Smooth muscle cell of the brain vasculature (primary cell): ENCODE results near the gene SPDYE1.
"Not testable (repeated sequence)": the region's sequence is repeated elsewhere in the genome, so short reads cannot be mapped to it uniquely, and the experiment has no call there.

Source experiments
- DNase-seq: peaks from one replicate; pipeline ENCODE4 v3.0.0-alpha.2; 2012; ENCODE audit warnings: low read depth, low spot score

SPDYE1 gene

DNA sequence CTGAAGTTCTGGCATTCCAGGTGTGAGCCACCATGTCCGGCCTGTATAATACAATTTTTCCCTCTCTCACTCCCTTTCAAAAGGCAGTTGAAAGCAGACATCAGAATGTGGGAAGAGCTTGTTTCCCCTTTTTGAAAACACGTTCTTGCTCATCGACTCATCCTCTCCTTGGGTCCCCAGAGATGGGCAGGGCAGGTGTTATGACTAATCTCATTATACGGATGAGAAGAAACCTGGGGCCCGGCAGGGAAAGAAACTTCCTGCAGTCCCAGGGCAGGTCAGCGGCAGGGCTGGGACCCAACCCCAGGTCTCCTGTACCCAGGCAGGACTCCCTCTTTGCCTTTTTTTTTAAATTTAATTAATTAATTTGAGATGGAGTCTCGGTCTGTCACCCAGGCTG is 4.8 kb upstream of the SPDYE1 start:
- not testable (repeated sequence) for DNase-seq

DNA sequence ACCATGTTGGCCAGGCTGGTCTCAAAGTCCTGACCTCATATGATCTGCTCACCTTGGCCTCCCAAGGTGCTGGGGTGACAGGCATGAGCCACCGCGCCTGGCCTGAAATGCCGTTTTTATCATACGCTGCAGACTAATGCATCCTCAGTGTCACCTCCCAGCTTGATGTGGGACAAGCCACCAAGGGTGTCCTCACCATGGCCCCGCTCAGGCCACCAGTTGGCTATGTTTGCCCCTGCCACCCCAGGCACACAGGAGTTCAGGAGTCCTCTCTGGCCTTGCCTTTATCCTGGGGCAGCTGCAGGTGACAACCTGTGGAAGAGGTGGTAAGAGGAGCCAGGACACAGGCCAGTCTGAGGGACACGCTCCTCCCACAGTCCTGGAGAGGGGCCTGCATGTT is 3.0 kb upstream of the SPDYE1 start:
- DNase-seq: not testable (repeated sequence)

DNA sequence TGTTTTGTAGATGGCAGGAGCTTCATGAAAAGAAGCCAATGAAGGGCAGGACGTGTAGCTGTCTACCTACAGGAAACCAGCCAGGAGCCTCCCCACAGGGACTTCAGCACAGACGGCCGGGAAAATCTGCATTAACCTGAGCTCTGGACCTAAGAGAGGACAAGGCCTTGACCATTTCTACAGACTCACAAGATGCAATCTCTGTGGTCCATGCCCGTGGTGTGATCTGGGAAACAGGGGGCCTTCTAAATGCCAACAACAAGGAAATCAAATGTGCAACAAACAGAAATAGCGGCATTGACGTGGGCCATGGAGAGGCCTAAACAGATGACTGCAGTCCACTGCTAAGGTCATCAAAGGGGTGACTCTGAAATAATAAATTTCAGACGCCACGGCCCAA is 14.4 kb downstream of the SPDYE1 start:
- DNase-seq: not testable (repeated sequence)

DNA sequence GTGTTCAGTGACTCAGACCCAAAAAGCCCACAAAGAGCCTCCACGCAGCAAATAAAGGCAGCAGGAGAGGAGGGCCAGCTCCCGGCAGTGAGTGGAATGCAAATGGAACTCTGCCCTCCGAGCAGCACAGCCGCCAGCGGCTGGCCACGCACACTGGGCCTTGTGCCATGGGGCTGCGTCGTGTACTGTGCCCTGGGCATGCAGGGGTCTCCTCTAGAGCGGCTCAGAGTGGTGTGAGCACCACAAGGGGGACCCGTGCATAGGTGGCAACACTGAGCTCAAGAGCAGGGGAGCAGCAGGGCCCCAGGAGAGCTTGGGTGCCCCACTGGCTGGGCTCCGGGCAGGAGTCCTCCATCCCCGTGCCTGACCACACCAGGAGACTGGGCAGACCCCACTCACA is 17.4 kb downstream of the SPDYE1 start:
- not testable (repeated sequence) for DNase-seq

DNA sequence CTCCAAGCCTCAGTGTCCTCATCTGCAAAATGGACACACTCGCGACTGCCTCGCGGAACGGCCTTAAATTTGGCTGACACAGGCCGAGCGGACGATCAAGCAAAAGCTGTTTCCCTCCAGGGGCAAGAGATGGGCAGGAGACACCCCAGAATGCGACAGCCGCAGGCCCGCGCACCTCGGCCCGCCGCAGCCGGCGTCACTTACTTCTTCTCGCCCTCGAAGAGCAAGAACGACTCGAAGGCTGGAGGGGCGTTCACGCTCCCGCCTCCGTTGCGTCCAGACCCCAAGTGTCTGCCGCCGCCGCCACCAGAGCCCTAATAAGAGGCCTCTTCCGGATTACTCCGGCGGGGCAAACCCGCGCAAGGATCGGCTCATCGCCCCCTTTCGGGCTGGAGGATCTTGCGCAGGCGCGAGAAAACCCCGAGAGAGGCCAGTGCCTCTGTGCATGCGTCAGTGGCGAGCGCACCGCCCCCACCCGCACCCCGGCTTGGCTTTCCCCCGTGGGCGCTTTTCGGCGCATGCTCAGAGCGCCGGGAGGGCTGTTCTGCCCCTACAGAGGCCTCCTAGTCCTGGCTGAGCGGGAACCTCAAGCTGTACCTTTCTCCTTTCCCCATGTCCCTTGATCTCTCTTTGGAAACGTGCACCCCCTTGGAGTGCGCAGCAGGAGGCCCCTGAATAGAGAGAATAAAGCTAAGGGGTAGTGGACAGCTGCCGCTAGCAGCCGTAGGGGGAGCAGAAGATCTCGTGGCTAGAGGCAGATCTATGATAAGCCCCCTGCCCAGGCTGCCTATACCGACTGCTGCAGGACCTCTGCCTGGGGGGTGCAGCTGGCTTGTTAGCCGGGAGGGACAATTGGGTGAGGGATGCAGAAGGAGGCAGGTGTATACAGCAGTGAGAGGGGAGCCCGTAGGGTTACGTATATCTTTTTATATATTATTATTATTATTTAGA is 21.4 kb downstream of the SPDYE1 start:
- peak; percentile 93 for DNase-seq

DNA sequence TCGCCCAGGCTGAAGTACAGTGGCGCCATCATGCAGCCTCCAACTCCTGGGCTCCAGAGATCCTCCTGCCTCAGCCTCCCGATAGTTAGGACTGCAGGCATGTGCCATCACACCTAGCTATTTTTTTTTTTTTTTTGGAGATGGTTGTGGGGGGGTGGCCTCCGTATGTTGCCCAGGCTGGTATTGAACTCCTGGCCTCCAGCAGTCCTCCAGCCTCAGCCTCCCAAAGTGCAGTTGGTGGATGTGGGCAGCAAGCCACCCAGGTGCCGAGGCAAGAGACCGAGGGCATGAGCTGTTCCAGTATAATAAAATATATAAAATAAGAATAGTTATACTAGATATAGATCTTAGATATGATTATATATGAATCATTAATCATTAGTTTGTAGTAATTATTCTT is 22.1 kb downstream of the SPDYE1 start:
- not testable (repeated sequence) for DNase-seq

DNA sequence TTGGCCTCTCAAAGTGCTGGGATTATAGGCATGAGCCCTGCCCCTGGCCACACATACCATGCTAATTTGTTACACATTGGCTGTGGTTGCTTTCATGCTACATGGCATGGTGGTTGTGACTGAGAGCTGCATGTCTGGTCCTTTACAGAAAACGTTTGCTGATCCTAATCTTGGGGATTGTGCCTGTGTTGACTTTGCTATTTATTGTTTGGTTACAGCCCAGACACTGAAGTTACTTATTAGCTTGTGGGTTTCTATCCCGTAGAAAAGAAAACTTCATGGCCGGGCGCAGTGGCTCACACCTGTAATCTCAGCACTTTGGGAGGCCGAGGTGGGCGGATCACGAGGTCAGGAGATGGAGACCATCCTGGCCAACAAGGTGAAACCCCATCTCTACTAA is 24.4 kb downstream of the SPDYE1 start:
- DNase-seq: not testable (repeated sequence)

DNA sequence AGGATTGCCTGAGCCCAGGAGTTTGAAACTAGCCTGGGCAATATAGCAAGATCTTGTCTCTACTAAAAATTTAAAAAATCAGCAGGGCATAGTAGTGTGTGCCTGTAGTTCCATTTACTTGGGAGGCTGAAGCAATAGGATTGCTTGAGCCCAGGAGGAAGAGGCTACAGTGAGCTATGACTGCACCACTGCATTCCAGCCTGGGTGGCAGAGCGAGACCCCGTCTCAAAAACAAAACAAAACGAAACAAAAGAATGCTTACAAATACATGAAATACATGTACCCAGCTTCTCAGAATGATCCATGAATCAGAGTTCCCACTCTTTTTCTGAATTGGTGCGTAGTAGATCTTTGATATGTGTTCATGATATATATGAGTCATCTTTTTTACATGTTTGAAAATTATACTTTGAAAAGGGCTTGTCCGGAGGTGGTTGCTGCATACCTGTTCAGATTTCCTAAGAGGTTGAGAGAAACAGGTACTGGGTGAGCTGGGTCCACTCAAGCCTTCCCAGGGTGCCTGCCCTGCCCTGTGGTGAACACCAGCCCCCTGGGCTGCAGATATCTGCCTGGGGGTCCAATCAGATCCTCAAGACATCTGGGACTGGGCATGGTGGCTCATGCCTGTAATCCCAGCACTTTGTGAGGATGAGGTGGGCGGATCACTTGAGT is 25.2 kb downstream of the SPDYE1 start:
- not testable (repeated sequence) for DNase-seq

DNA sequence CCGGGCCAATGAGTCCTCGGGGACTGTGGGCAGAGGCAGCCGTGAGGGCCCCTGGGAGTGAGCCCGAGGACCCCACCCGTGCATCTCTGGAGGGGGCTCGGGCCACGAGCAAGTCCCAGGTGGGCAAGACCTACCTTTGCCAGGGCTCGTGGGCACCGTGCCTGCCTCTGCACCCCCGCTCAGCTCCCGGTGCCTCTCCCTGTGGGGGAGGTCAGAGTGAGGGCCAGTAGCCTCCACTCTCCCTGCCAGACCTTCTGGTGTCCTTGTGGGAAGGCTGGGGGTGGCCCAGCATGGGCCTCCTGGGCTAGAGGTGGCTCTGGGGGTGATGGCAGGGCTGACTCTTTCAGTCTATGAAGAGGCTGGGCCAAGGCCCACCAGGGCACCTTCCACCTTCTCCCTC is 31.7 kb downstream of the SPDYE1 start:
- not testable (repeated sequence) for DNase-seq

DNA sequence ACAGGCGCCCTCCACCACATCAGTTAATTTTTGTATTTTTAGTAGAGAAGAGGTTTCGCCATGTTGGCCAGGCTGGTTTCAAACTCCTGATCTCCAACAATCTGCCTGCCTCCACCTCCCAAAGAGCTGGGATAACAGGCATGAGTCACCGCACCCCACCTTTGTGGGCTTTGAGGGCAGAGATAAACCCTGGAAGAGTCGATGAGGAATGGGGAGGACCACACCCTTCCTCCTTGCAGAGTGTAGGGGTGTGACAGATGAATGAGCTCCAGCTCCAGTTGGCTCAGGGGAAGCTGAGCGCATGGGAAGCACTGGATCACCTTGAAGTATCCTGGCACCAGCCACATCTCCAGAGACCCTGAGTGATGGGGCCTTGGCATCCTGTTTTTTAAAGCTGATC is 32.3 kb downstream of the SPDYE1 start:
- not testable (repeated sequence) for DNase-seq

DNA sequence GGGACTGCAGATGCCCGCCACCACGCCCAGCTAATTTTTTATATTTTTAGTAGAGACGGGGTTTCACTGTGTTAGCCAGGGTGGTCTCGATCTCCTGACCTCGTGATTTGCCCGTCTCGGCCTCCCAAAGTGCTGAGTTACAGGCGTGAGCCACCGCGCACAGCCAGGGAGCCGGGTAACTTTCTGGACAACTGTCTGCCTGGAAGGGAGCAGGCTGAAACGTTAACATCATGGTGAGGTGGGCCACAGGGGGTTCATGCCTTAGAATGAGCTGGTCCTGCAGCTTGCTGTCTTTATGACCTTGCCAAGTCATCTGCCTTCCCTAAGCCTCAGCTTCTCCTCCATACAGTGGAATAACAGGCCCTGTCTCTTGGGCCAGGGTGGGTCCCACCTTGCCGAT is 33.6 kb downstream of the SPDYE1 start:
- DNase-seq: not testable (repeated sequence)

DNA sequence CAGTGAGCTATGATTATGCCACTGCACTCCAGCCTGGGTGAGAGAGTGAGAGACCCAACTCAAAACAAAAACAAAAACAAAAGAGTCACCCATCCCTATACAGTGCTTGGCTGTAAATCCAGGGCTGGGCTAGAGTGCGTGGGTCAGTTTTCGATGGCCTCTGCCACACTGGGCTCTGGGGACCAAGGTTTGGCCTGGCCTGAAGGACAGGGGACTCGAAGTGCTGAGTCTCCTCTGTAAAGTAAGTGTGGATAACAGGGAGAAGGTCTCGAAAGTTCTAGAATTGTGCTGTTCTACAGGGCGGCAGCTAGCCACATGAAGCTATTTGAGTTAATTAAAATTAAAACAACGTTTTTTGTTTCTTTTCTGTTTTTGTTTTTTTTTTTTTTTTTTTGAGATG is 34.3 kb downstream of the SPDYE1 start:
- not testable (repeated sequence) for DNase-seq

DNA sequence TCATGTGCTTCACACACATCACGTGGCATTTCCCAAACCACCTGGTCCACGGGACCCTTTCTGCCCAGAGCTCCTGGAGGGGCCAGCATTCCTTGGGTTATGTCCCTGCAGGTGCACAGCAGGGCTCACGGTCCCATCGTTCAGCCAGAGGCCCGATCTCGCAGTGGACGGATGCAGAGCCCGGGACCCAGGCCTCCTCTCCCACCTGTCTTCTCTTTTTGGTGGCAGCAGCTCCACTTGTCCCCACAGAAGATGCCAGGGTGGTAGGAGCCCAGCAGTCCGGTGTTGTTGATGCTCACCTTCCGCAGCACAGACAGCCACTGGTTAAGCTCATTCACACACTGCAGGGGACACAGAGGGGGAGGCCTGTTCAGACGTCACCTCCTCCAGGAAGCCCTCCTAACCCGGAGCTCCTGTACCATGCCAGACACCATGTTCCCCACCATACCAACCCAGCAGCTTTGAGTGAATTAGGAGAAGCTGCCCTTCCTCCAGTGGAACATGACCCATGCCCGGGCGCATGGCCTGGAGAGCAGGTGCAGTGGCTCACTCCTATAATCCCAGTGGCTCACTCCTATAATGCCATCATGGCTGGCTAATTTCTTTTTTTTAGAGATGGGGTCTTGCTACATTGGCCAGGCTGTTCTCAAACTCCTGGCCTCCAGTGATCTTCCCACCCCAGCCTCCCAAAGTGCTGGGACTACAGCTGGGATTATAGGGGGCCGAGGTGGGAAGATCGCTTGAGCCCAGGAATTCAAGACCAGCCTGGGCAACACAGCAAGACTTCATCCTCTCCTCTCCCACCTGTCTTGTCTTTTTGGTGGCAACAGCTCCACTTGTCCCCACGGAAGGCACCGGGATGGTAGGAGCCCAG is 36.5 kb downstream of the SPDYE1 start:
- not testable (repeated sequence) for DNase-seq

DNA sequence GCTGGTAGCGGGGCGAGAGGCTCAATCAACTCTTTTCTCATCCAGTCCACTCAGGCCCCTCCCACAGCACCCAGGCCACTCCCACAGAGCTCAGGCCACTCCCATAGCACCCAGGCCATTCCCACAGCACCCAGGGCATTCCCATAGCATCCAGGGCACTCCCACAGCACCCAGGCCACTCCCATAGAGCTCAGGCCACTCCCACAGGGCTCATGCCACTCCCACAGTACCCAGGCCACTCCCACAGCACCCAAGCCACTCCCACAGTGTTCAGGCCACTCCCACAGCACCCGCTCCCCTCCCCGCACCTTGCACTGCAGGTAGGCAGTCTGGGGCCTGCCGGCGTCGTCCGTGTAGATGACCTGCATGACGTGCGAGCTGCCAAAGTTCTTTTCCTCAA is 38.7 kb downstream of the SPDYE1 start:
- DNase-seq: not testable (repeated sequence)

DNA sequence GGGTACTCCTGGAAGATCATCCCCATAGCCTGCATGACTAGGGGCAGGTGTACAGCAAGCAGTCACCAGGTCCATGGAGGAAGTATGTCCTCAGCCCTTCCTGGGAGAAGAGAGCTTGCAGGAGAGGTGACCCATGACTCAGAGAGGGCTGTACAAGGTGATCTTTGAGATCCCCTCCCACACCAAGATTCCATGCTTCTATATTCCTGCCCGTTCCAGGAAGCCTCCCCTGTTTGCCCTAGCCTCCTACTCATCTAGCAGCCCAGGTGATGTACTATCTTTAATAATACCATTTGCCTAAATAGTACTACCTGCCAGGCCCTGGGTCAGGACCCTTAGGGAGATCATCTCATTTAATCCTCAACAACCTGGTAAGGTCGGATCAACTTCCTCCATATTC is 40.3 kb downstream of the SPDYE1 start:
- DNase-seq: not testable (repeated sequence)

DNA sequence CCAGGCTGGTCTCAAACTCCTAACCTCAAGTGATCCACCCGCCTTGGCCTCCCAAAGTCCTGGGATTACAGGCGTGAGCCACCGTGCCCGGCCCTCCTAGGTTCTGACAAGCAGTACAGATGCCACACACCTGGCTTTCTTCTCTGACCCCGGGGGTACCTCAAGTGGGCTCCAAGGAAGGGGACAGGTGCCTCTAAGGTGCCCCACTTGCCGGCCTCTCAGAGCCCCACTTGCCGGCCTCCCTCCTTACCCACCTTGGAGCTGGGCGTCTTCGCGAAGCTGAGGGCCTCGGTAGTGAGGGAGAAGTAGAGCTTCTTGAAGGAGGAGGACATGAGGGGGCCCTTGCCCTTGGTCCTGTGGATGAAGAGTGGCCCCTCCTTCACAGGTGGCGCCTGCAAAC is 40.9 kb downstream of the SPDYE1 start:
- not testable (repeated sequence) for DNase-seq

DNA sequence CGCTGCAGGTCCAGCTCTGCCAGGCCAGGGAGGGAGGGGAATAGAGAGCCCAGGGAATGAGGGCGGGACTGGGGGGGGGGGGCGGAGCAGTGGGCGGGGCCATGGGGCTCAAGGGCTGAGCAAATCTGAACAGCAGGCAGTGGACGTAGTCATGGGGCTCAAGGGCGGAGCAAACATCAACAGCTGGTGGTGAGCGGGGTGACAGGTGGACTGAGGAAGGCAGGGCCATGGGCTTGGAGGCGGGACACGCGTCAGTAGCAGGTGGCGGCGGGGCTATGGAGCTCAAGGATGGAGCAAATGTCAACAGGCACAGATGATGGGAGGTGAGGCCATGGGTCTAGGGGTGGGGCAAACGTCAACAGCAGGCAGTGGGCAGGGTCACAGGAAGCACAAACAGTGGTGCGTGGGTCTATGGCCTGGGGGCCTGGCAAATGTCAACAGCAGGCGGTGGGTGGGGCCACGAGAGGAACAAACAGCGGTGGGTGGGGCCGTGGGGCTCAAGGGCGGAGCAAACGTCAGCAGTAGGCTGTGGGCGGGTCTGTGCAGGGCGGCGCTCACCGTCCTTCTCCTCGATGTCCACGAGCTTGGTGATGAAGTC is 41.4 kb downstream of the SPDYE1 start:
- DNase-seq: not testable (repeated sequence)

DNA sequence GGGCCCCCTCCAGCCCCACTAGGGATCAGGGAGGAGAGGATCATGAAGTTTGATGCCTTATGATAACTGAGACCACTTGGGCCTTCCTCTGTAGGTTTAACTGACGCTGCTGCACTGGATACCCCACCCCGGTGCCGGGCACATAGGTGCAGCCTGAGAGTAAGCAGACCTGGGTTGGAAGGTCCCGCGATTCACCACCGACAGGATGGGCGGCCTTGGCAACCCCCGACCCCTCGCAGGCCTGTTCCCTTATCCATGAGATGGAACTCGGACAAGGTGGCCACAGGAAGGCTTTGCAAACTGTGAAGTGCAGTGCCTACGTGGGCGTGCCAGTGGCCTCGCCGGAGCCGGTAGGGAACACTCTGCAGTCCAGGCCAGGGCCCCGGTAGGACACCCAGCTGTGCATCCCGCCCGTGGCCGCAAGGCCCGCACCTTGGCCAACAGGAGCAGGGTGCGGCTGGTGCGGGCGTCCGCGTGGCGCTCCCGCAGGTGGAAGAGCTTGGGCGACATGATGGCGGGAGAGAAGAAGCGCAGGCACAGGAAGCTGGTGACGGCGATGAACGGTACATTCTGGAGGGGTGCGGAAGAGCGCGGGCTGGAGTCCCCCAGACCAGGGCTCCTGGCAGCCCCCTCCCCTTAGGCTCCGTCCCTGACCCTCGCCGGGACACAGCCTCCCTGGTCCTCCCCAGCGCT is 42.2 kb downstream of the SPDYE1 start:
- DNase-seq: not testable (repeated sequence)

DNA sequence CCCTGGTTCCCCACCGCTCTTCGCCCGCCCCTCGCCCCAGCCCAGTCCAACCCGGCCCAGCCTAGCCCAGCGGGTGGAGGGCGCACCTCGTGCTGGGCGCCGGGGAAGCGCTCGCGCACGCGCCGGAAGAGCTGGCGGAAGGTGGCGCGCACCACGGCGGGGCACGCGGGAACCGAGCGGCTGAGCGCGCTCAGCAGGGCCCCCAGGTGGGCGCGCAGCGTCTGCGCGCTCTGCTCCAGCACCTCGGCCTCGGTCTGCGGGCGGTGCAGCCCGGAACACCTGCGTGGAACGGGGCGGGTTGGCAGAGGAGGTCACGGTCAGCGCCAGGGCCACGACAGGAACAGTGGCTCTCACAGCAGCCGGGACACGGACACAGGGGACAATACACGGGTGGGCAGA is 42.8 kb downstream of the SPDYE1 start:
- not testable (repeated sequence) for DNase-seq

DNA sequence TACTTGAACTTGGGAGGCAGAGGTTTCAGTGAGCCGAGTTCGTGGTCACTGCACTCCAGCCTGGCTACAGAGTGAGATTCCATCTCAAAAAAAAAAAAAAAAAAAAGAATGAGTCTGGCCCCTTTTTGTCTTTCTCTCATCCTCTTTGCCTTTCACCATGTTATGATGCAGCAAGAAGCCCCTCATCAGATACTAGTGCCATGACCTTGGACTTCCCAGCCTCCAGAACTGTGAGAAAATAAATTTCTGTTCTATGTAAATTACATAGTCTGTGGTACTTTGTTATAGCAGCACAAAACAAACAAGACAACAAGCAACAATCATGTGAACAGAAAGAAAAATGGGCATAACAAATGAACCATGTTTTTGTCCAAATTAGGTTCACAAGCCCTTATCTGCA is 44.5 kb downstream of the SPDYE1 start:
- DNase-seq: no peak

DNA sequence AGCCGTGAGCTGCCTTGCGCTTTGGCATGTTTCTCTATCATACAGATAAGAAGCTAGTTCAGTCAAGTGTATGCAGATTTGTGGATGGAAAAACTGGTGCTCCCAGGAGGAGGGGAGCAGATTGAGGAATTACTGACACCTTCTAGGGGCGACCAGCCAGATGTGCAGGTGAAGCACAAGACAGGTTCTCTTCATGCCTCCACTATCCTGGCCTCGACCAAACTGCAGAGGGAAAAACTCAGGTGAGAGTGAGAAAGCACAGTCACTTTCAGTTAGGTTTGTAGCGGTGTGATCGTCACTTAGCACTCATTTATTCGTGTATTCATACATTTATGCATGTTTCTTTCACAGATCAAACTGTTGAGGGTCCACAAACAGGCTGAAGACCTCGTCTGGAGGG is 46.2 kb downstream of the SPDYE1 start:
- DNase-seq: no peak
